GM18909 (cell line): Measurements from ENCODE around the gene IL27RA.
"Not testable (repeated sequence)": the region's sequence is repeated elsewhere in the genome, so short reads cannot be mapped to it uniquely, and the experiment has no call there.

Experiments
- ATAC-seq: cut with Tn5 transposase; IDR thresholded peaks from one replicate; pipeline ENCODE4 v1.9.1; 2021; ENCODE audit warnings: mild to moderate bottlenecking; ENCODE audit not compliant: unreplicated experiment, poor library complexity

Gene IL27RA

GRCh38 chr19:14027856-14028450, 3.6 kb upstream of the IL27RA start, which contains the start of gene RLN3:
Gene RLN3 (plus strand): TSS chr19:14028148. CDS start chr19:14028205, 57 bp downstream.
- no peak for ATAC-seq

DNA sequence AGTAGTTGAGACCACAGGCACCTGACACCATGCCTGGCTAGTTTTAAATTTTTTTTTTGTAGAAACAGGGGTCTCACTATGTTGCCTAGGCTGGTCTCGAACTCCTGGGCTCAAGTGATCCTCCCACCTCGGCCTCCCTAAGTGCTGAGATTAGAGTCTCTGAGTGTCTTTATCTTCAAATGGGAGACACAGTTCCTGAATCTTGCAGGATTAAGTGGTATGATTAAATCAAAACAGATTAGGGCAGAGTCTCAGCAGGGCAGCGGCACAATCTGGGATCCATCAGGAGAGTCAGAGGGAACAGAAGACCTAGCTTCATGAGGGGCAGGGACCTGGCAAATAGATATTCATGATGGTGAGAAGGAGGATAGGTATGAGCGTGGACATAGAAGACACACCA, 2.7 kb upstream of the IL27RA start:
- ATAC-seq = no peak

- ATAC-seq = no peak
Observed at GRCh38 chr19:14030997-14031718, 404 bp upstream of the IL27RA start.

DNA sequence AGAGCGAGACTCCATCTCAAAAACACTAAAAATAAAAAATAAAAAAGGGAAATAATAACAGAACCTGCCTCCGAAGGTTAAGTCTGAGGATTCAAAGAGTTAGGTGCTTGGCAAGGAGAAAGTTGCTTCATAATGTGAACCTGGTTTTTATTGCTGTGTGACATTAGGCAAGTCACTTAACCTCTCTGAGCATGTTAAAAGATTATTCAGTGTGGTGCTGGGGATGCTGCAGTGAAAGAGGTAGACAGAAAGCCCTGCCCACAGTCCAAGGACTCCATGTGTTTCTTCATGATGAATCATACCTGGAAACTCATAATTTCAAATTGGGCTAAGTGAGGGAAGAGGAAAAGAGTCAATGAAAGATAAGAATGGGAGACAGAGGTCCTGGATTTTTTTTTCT, 2.4 kb downstream of the IL27RA start:
- no peak for ATAC-seq

- ATAC-seq = not testable (repeated sequence)
Observed at GRCh38 chr19:14035159-14035558, 3.6 kb downstream of the IL27RA start.

GRCh38 chr19:14035706-14036105, 4.1 kb downstream of the IL27RA start:
- no peak for ATAC-seq

DNA sequence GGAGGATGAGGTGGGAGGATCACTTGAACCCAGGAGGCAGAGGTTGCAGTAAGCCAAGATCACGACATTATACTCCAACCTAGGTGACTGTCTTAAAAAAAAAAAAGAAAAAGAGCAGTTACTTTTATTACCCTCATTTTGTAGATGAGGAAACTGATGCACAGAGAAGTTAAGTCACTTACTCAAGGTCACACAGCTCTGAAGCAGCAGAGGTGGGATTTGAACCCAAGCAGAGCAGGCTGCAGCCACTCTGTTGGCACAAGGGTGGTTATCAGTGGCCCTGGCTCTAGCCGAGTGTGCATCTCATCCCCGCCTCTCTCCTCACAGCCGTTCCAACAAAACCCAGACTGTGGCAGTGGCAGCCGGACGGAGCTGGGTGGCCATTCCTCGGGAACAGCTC, 7.6 kb downstream of the IL27RA start:
- ATAC-seq = no peak

DNA sequence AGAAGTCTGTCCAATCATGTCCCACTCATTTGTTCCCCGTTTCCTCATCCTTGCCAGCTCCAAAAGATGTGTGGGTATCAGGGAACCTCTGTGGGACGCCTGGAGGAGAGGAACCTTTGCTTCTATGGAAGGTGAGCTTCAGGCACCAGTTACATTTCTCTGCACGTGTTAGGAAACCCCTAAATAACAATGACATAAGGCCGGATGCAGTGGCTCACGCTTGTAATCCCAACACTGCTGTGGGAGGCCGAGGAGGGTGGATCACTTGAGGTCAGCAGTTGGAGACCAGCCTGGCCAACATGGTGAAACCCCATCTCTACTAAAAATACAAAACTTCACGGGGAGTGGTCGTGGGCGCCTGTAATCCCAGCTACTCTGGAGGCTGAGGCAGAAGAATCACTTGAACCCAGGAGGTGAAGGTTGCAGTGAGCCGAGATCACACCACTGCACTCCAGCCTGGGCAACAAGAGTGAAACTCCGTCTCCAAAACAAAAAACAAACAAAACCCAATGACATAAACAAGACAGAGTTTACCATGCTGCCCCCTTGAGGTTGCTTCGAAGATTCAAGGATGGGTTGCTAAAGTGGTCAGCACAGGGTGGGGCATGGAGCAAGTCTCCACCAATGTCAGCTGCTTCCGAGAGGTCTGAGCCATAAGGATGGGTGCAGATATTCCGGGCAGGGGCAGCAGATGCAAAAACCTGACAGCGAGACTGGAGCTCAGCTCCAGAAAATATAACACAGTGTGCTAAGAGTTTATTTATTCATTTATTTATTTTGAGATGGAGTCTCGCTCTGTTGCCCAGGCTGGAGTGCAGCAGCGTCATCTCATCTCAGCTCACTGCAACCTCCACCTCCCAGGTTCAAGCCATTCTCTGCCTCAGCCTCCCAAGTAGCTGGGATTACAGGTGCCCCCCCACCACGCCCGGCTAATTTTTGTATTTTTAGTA, 11.4 kb downstream of the IL27RA start:
- ATAC-seq = not testable (repeated sequence)

DNA sequence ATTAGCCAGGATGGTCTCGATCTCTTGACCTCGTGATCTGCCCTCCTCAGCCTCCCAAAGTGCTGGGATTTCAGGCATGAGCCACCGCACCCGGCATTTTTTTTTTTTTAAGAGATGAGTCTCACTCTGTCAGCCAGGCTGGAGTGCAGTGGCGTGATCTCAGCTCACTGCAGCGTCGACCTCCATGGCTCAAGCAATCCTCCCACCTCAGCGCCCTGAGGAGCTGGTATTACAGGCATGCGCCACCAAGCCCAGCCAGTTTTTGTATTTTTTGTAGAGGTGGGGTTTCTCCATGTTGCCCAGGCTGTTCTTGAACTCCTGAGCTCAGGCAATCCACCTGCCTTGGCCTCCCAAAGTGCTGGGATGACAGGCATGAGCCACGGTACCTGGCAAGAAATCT, 16.3 kb downstream of the IL27RA start:
- ATAC-seq = not testable (repeated sequence)

DNA sequence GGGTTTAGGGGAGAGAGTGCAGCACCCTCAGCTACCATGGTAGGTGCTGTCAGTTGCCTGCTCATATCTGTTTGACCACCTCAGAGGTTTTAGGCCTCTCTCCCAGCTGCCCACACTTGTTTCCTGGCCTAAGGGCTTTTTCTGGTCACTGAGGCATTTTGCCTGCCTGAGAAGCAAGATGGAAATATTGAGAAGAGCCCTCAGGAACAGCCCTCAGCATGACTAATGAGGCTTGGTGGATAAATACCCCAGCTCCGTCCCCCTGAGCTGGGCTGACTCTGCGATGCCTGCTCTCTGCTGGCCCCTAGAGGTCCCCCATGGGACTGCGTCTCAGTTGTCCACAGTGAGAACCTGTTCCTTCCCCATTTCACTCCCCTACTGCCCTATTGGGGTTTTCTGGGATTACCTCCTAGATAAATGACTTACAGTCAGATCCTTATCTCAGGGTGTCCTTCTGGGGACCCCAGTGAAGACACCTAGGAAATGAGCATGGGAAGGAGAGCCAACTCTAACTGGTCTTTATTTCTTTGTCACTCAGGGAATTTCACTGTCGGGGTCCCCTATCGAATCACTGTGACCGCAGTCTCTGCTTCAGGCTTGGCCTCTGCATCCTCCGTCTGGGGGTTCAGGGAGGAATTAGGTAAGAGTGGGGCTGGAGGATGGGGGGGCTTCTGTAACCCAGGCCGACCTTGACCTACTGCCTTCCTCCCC, 17.0 kb downstream of the IL27RA start:
- no peak for ATAC-seq

DNA sequence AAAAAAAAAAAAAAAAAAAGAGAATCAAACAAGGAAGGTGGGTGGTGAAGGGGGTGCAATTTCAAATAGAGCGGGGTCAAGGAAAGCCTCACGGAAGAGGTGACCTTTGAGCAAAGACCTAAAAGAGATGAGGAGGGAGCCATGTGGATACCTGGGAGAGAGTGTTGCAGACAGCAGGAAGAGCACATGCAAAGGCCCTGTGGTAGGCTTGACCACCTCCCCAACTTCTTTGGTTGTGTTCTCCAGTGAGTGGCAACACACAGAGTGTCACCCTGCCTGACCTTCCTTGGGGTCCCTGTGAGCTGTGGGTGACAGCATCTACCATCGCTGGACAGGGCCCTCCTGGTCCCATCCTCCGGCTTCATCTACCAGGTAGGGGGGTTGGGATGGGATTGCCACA, 18.9 kb downstream of the IL27RA start:
- no peak for ATAC-seq

DNA sequence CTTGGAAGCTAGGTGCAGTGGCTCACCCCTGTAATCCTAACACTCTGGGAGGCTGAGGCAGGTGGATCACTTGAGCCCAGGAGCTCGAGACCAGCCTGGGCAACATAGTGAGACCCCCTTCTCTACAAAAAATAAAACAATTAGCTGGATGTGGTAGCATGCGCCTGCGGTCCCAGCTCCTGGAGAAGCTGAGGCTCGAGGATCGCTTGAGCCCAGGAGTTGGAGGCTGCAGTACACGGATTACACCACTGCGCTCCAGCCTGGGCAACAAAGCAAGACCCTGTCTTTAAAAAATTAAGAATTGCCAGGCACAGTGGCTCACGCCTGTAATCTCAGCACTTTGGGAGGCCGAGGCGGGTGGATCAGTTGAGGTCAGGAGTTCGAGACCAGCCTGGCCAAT, 19.4 kb downstream of the IL27RA start:
- ATAC-seq = not testable (repeated sequence)

GRCh38 chr19:14051980-14052379, 20.4 kb downstream of the IL27RA start:
- ATAC-seq = no peak

- no peak for ATAC-seq
Observed at GRCh38 chr19:14052470-14052869, 20.9 kb downstream of the IL27RA start.

GRCh38 chr19:14053032-14053431, 21.5 kb downstream of the IL27RA start:
- ATAC-seq = no peak

DNA sequence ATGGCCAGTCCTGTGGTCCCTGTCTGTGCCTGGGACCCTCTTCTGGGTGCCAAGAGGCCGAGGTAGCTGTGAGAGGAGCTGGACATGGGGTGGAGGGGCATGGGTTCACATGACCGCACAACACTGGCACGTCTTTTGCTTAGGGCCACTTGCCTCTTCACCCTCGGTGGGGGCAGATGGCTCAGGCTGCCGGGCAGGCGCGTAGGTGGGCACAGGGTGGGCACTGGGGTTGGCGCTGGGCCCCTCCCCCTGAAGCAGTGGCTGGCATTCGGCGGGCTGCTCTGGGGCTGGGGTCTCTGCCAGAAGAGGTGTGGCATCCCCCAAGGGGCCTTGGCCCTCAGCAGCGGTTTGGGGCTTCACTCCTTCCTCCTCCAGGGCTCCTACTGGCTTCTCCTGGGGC, 21.9 kb downstream of the IL27RA start:
- ATAC-seq = no peak

DNA sequence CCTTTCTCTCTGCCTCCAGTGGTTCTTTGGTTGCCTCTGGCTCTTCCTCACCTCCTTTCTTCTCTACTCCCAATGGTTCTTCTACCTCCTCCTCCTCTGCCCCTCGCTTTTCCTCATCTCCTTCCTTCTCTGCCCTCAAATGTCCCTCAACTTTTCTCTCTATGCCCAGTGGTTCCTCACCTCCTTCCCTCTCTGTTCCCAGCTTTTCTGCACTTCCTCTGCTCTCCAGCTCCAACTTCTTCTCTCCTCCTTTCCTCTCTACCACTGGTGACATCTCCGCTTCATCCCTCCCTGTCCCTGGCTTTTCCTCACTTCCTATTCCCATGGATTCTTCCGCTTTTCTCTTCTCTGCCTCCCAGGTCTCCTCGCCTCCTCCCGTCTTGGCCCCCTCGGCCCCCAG, 22.5 kb downstream of the IL27RA start:
- ATAC-seq = no peak

DNA sequence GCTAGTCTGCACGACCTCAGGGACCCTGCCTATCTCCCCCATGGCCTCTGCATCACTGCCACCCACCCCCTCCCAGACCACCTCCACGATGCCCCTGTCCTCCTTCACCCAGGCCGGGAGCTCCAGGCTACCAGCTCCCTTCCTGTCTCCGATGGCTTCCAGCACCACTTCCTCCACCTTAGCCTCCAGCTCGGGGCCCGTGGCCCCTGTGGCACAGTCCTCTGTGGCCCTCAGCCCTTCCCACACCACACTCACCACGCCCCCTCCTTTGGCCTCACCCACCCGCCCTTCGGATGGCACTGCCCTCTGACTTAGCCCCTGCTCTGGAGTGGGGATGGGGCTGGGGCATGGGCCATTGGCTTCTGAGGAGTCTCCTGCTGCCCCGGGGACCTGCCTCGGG, 23.2 kb downstream of the IL27RA start:
- no peak for ATAC-seq

- no peak for ATAC-seq
Observed at GRCh38 chr19:14055396-14055795, 23.8 kb downstream of the IL27RA start.

GRCh38 chr19:14056069-14056666, 24.6 kb downstream of the IL27RA start:
- no peak for ATAC-seq
